Femur (tissue), 1 donor: ENCODE measurements around the gene CAPN12.

Experiments used
- DNase-seq: peaks from one replicate; pipeline ENCODE4 v3.0.0-alpha.2; 2017

Gene CAPN12

GRCh38 chr19:38695317-38695683 lies 49.0 kb downstream of the CAPN12 start:
- no peak for DNase-seq

- DNase-seq: peak; percentile 69
These were observed 50.7 kb downstream of the CAPN12 start for GRCh38 chr19:38693380-38694223.

GRCh38 chr19:38692458-38693379 lies 51.6 kb downstream of the CAPN12 start:
- DNase-seq: no peak

GRCh38 chr19:38691938-38692457 lies 52.3 kb downstream of the CAPN12 start:
- DNase-seq: no peak

GRCh38 chr19:38690832-38691231 lies 53.4 kb downstream of the CAPN12 start:
- no peak for DNase-seq

GRCh38 chr19:38690146-38690545 lies 54.1 kb downstream of the CAPN12 start:
- DNase-seq: no peak

- no peak for DNase-seq
These were observed 56.4 kb downstream of the CAPN12 start for GRCh38 chr19:38687837-38688378.

GRCh38 chr19:38686530-38686888 lies 57.8 kb downstream of the CAPN12 start:
- DNase-seq: no peak

- DNase-seq: no peak
These were observed 58.4 kb downstream of the CAPN12 start for GRCh38 chr19:38685666-38686529.

- no peak for DNase-seq
These were observed 59.2 kb downstream of the CAPN12 start for GRCh38 chr19:38684862-38685665.

- DNase-seq: peak; percentile 71
These were observed 60.0 kb downstream of the CAPN12 start for GRCh38 chr19:38684078-38684861.

- peak; percentile 69 for DNase-seq
These were observed 60.7 kb downstream of the CAPN12 start for GRCh38 chr19:38683393-38684077.

- no peak for DNase-seq
These were observed 61.3 kb downstream of the CAPN12 start for GRCh38 chr19:38682872-38683392.

GRCh38 chr19:38682195-38682867 lies 61.9 kb downstream of the CAPN12 start:
- DNase-seq: no peak
